Lower leg skin (tissue), 3 donors: ENCODE data around the gene SLC44A2.

ENCODE experiments used
- POLR2A ChIP-seq, 2 donors: fragments of 450-650 bp; IDR thresholded peaks; one replicate each; pipeline ENCODE4 v1.6.1; 2016 to 2017; ENCODE audit warnings: antibody characterized with exemption in 2 of 2, mild to moderate bottlenecking in 1 of 2, moderate library complexity in 1 of 2
- TF ChIP-seq, protein P1 (sequence below), 3 donors: fragments of 450-650 bp; IDR thresholded peaks; one replicate each; pipeline ENCODE4 v1.5.1; 2016; ENCODE audit warnings: antibody characterized with exemption in 3 of 3, mild to moderate bottlenecking in 3 of 3, moderate library complexity in 2 of 3

DNA sequence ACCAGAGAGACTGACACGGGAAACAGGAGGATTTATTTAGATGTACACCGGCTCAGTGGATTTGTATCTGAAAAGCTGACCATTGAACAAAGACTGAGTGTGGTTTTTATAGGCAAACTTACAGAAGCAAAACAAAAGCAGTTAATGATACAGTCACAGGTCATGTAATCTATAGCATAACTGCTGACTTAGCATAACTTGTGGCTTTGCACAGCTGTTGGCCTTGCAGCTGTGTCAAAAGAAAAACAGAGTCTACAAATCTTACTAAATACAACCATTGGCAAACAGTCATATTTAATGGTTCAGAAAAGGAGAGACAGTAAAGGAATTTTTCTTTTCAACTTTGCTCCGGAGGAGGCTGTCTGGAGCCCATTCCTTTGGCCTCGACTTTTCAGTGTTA lies 26.5 kb downstream of the SLC44A2 start:
- TF ChIP-seq, protein P1, sequence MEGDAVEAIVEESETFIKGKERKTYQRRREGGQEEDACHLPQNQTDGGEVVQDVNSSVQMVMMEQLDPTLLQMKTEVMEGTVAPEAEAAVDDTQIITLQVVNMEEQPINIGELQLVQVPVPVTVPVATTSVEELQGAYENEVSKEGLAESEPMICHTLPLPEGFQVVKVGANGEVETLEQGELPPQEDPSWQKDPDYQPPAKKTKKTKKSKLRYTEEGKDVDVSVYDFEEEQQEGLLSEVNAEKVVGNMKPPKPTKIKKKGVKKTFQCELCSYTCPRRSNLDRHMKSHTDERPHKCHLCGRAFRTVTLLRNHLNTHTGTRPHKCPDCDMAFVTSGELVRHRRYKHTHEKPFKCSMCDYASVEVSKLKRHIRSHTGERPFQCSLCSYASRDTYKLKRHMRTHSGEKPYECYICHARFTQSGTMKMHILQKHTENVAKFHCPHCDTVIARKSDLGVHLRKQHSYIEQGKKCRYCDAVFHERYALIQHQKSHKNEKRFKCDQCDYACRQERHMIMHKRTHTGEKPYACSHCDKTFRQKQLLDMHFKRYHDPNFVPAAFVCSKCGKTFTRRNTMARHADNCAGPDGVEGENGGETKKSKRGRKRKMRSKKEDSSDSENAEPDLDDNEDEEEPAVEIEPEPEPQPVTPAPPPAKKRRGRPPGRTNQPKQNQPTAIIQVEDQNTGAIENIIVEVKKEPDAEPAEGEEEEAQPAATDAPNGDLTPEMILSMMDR (IDR thresholded peaks at IDR 0.05) = no peak
- TF ChIP-seq POLR2A (IDR thresholded peaks at IDR 0.05) = no peak
